ENCODE data around the gene PAXX.

Gene PAXX

GRCh38 chr9:136962163-136962562 is 30.1 kb upstream of the PAXX start:
- H3K9ac ChIP-seq (ENCODE audit: low read length) = no peak overlapping the region
- peaks cover 5% of the 10 kb centered on the region for H3K4me1 ChIP-seq (ENCODE audit: insufficient read depth, low read length, severe bottlenecking)
- no peaks in the 10 kb centered on the region for H3K36me3 ChIP-seq (ENCODE audit: insufficient read depth, low read length)
- no peaks in the 10 kb centered on the region for H3K79me2 ChIP-seq (ENCODE audit: insufficient read depth, low read length)
- H2AFZ ChIP-seq (ENCODE audit: low read length) = no peak overlapping the region
- no peaks in the 10 kb centered on the region for H3K9me3 ChIP-seq (ENCODE audit: low read length)
- no peaks in the 10 kb centered on the region for H3K9me2 ChIP-seq (ENCODE audit: low read depth, low read length)
- peaks cover 24% of the 10 kb centered on the region; the same call in 1 of the 2 replicates for H3K27me3 ChIP-seq (ENCODE audit: insufficient read depth, low read length)
- TF ChIP-seq EZH2 (IDR thresholded peaks at IDR 0.05; ENCODE audit: borderline replicate concordance, low read length) (no peak), CTCF (IDR thresholded peaks at IDR 0.05; ENCODE audit: low read length) (no peak)
- H3K27ac ChIP-seq (ENCODE audit: low read depth, low read length, poor library complexity, severe bottlenecking) = no peak overlapping the region
- H3F3A ChIP-seq (ENCODE audit: insufficient read depth, low read length) = no peaks in the 10 kb centered on the region
- H3K4me2 ChIP-seq (ENCODE audit: low read length) = no peak overlapping the region
- H4K20me1 ChIP-seq (ENCODE audit: insufficient read depth, low read length) = no peaks in the 10 kb centered on the region
- no peak overlapping the region for H3K4me3 ChIP-seq (ENCODE audit: low read depth, low read length, poor library complexity, severe bottlenecking)

- Histone ChIP-seq H3K27ac (ENCODE audit: low read depth, low read length, poor library complexity, severe bottlenecking) (no peak overlapping the region), H3K9me3 (ENCODE audit: low read length) (no peaks in the 10 kb centered on the region), H3K79me2 (ENCODE audit: insufficient read depth, low read length) (no peaks in the 10 kb centered on the region), H3K27me3 (ENCODE audit: insufficient read depth, low read length) (peaks cover 24% of the 10 kb centered on the region; the same call in 1 of the 2 replicates), H3K4me3 (ENCODE audit: low read depth, low read length, poor library complexity, severe bottlenecking) (no peak overlapping the region), H3K9ac (ENCODE audit: low read length) (no peak overlapping the region), H2AFZ (ENCODE audit: low read length) (no peak overlapping the region), H4K20me1 (ENCODE audit: insufficient read depth, low read length) (no peaks in the 10 kb centered on the region), H3K9me2 (ENCODE audit: low read depth, low read length) (no peaks in the 10 kb centered on the region), H3K4me1 (ENCODE audit: insufficient read depth, low read length, severe bottlenecking) (peaks cover 5% of the 10 kb centered on the region), H3F3A (ENCODE audit: insufficient read depth, low read length) (no peaks in the 10 kb centered on the region), H3K36me3 (ENCODE audit: insufficient read depth, low read length) (no peaks in the 10 kb centered on the region), H3K4me2 (ENCODE audit: low read length) (no peak overlapping the region)
- TF ChIP-seq EZH2 (IDR thresholded peaks at IDR 0.05; ENCODE audit: borderline replicate concordance, low read length) (no peak), CTCF (IDR thresholded peaks at IDR 0.05; ENCODE audit: low read length) (no peak)
Measured at GRCh38 chr9:136962701-136963248, 29.4 kb upstream of the PAXX start.

- Histone ChIP-seq H3K9me3 (ENCODE audit: low read length) (no peaks in the 10 kb centered on the region), H3K9me2 (ENCODE audit: low read depth, low read length) (no peaks in the 10 kb centered on the region), H3K27me3 (ENCODE audit: insufficient read depth, low read length) (peaks cover 19% of the 10 kb centered on the region; the same call in 1 of the 2 replicates), H3K4me2 (ENCODE audit: low read length) (no peak overlapping the region), H3K9ac (ENCODE audit: low read length) (no peak overlapping the region), H3K27ac (ENCODE audit: low read depth, low read length, poor library complexity, severe bottlenecking) (no peak overlapping the region), H3F3A (ENCODE audit: insufficient read depth, low read length) (no peaks in the 10 kb centered on the region), H3K79me2 (ENCODE audit: insufficient read depth, low read length) (no peaks in the 10 kb centered on the region), H3K4me3 (ENCODE audit: low read depth, low read length, poor library complexity, severe bottlenecking) (no peak overlapping the region), H4K20me1 (ENCODE audit: insufficient read depth, low read length) (no peaks in the 10 kb centered on the region), H2AFZ (ENCODE audit: low read length) (no peak overlapping the region), H3K4me1 (ENCODE audit: insufficient read depth, low read length, severe bottlenecking) (peaks cover 5% of the 10 kb centered on the region), H3K36me3 (ENCODE audit: insufficient read depth, low read length) (no peaks in the 10 kb centered on the region)
- TF ChIP-seq CTCF (IDR thresholded peaks at IDR 0.05; ENCODE audit: low read length) = no peak
- TF ChIP-seq EZH2 (IDR thresholded peaks at IDR 0.05; ENCODE audit: borderline replicate concordance, low read length) = no peak
Measured at GRCh38 chr9:136963341-136963740, 28.9 kb upstream of the PAXX start.

Measured in OCI-LY1 (cell line).